C4-2B (cell line): ENCODE data around the gene ZMYND11.

Experiments used
- CTCF ChIP-seq: fragments of 450-650 bp; conservative IDR thresholded peaks from 2 replicates; pipeline ENCODE4 v1.5.1; 2017; ENCODE audit warnings: mild to moderate bottlenecking
- ZFX ChIP-seq: fragments of 450-650 bp; IDR thresholded peaks from 2 replicates; pipeline ENCODE4 v1.6.1; 2017

GRCh38 chr10:136465-136762, 1.2 kb downstream of the ZMYND11 start:
- TF ChIP-seq CTCF (no peak), ZFX (no peak)
